GM20000 (cell line): ENCODE measurements around the gene TDRD6.

ENCODE experiments used
- DNase-seq: peaks from one replicate; pipeline ENCODE4 v3.0.0; 2012; ENCODE audit warnings: low spot score
- TF ChIP-seq, protein P1 (sequence below): IDR thresholded peaks from 2 replicates; pipeline ENCODE4 v1.5.1; 2012; ENCODE audit warnings: mild to moderate bottlenecking, control low read depth; ENCODE audit errors: extremely low read depth, missing control alignments

Gene TDRD6

GRCh38 chr6:46688966-46689335 lies 1.3 kb downstream of the TDRD6 start:
- TF ChIP-seq, protein P1, sequence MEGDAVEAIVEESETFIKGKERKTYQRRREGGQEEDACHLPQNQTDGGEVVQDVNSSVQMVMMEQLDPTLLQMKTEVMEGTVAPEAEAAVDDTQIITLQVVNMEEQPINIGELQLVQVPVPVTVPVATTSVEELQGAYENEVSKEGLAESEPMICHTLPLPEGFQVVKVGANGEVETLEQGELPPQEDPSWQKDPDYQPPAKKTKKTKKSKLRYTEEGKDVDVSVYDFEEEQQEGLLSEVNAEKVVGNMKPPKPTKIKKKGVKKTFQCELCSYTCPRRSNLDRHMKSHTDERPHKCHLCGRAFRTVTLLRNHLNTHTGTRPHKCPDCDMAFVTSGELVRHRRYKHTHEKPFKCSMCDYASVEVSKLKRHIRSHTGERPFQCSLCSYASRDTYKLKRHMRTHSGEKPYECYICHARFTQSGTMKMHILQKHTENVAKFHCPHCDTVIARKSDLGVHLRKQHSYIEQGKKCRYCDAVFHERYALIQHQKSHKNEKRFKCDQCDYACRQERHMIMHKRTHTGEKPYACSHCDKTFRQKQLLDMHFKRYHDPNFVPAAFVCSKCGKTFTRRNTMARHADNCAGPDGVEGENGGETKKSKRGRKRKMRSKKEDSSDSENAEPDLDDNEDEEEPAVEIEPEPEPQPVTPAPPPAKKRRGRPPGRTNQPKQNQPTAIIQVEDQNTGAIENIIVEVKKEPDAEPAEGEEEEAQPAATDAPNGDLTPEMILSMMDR: no peak
- DNase-seq: no peak

- TF ChIP-seq, protein P1: no peak
- no peak for DNase-seq
These were observed 2.0 kb downstream of the TDRD6 start for GRCh38 chr6:46689657-46690056.

DNA sequence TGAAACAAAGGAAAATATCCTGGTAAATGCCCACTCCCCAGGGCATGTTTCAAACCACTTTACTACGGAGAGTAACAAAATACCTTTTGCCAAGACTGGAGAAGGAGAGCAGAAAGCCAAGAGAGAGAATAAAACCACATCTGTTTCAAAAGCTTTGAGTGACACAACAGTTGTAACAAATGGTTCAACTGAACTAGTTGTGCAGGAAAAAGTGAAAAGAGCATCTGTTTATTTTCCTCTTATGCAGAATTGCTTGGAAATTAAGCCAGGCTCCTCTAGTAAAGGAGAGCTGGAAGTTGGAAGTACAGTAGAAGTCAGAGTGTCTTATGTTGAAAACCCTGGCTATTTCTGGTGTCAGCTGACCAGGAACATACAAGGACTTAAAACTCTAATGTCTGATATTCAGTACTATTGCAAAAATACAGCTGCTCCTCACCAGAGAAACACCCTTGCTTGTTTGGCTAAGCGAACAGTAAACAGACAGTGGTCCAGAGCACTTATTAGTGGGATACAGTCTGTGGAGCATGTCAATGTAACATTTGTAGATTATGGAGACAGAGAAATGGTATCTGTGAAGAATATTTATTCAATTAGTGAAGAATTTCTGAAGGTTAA lies 2.6 kb downstream of the TDRD6 start:
- TF ChIP-seq, protein P1: no peak

GRCh38 chr6:46690911-46691451 lies 3.3 kb downstream of the TDRD6 start:
- TF ChIP-seq, protein P1: no peak
- DNase-seq: no peak

More for the DNA sequence above, 2.6 kb downstream of the TDRD6 start:
- DNase-seq: no peak

DNA sequence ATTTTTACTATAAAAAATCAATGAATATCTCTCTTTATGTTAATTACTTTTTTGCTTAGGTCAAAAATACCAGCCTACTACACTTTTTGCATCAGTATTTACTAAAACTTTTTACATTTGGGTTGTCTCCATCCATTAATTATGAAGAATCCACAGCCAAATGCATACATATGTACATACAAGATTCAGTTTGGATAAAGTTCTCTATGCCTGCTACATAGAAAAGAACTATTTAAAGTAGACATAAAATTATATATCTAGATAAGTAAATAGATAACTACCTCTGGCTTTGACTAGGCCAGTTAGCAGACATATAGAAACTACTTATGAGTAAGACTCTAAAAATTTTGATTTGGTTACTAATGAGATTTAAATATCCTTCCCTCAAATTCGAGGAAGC lies 12.3 kb downstream of the TDRD6 start:
- no peak for DNase-seq
- TF ChIP-seq, protein P1: no peak

DNA sequence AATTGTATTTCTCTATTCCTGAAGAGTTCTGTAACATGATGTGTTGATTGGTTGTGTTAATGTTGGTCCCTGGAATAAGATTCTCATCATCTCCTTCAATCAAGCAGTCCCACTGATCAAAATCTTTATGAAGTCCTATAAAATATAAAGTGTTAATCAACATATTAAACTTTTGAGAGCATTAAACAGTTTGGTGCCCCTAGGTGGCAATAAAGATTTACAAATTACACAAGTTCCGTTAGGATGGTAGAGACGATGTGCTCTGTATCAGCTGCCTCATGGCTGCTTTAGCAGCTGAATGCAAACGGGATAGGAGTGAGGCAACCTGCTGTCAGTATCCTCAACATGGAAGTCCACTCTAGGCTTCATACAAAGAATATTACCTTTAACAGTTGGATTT lies 16.9 kb downstream of the TDRD6 start:
- no peak for DNase-seq
- TF ChIP-seq, protein P1: no peak

GRCh38 chr6:46706464-46706863 lies 18.8 kb downstream of the TDRD6 start:
- TF ChIP-seq, protein P1: no peak
- DNase-seq: no peak
